ENCODE measurements around the gene MBOAT2.

DNA sequence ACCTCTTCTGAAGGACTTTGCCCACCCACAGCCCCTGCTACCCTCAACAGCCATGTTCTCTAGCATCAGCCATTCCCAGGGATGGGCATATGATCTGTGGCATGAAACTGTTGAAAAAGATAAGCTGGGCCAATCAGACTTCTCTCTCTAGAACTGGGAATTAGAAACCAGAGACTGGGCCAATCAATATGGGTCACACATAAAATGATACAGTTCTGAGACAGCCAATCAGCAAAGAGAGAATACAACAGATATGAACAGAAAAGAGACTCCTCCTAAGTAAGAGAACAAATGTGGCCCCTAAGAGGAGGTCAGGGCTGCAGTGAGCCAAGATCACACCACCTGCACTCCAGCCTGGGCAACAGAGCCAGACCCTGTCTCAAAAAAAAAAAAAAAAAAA lies 168.2 kb downstream of the MBOAT2 start:
- TF ChIP-seq, protein P1, sequence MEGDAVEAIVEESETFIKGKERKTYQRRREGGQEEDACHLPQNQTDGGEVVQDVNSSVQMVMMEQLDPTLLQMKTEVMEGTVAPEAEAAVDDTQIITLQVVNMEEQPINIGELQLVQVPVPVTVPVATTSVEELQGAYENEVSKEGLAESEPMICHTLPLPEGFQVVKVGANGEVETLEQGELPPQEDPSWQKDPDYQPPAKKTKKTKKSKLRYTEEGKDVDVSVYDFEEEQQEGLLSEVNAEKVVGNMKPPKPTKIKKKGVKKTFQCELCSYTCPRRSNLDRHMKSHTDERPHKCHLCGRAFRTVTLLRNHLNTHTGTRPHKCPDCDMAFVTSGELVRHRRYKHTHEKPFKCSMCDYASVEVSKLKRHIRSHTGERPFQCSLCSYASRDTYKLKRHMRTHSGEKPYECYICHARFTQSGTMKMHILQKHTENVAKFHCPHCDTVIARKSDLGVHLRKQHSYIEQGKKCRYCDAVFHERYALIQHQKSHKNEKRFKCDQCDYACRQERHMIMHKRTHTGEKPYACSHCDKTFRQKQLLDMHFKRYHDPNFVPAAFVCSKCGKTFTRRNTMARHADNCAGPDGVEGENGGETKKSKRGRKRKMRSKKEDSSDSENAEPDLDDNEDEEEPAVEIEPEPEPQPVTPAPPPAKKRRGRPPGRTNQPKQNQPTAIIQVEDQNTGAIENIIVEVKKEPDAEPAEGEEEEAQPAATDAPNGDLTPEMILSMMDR (IDR thresholded peaks at IDR 0.05), result no peak
- TF ChIP-seq POLR2AphosphoS5 (IDR thresholded peaks at IDR 0.05), result no peak
- no peak for TF ChIP-seq POLR2A (IDR thresholded peaks at IDR 0.05)
- no peak for TF ChIP-seq EP300 (IDR thresholded peaks at IDR 0.05)
